NCI-H2196 (cell line): ENCODE results near the gene THBS1.

Experiments
- DNase-seq: peaks from one replicate; lab custom pipeline; 2025; ENCODE audit not compliant: unreplicated experiment; lab: John Stamatoyannopoulos, UW

The THBS1 gene

DNA sequence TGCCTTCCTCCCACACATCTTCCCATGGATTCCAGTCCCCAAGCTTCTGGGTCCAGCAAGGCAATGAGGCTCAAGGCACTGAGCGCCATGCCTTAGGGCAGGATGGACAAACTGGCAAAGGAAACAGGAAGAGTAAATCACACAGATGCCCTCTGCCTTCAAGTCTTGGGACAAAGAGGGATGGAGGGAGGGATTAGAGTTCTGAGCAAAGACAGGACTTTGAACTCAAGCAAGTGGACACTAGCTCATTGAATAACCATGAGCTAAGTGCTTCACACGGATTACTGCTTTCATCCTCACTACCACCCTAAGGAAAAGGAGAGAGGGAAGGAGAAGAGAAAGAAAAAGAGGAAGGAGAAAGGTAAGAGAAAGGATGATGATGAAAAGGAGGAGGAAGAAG is 7.6 kb upstream of the THBS1 start:
- no peak for DNase-seq

DNA sequence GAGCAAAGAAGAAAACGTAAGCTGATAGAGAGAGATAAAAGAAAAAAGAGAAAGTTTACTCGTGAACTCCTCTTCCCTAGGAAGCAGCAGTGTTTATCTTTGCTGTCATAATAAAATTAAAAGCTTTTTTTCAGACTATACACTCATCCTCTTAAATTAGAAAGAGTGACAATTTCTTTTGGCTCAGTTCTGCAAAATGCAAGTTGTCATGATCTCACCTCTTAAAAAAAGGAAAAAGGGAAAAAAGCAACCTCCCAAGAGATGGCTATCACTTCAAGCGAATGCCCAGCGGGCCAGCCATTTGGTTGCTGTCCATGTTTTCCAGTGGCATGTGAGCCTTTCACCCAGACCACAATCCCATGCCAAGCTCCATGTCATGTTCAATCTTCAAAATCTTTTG is 7.0 kb upstream of the THBS1 start:
- no peak for DNase-seq

DNA sequence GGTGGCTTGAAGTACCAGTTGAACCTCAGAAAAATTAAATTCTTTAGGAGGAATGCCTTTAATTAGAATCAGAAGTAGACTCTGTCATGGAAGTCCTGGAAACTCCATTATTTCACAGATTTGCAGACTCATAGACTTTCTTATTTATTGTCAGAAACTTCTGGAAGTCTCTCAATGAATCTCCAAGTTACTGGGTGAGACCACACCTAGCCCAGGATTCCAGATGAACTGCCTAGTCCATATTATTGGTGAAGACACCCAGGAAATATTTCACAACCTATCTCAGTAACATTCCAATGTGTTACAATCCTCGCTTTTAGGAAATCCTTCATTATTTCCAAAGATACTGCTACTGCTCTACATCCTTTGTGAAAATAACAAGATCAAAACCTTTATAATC is 6.5 kb upstream of the THBS1 start:
- no peak for DNase-seq

DNA sequence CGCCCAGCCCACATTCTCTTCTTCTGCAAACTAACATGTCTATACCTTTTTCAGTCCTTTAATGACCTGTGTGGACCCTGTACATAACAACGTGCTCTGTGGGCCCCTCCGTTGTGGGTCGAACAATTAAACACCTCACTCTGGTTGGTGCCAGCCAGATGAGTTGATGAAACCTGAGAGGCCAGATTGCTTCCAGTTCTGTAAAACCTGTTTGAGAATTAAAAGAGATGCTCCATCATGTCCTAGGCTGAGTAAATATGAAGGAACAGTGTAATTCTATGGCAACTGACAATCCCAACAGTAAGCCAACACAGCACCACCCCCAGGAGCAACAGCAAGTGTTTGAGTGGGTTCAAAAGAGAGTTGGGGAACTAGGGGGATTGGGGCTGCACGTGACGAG is 5.7 kb upstream of the THBS1 start:
- DNase-seq = no peak

DNA sequence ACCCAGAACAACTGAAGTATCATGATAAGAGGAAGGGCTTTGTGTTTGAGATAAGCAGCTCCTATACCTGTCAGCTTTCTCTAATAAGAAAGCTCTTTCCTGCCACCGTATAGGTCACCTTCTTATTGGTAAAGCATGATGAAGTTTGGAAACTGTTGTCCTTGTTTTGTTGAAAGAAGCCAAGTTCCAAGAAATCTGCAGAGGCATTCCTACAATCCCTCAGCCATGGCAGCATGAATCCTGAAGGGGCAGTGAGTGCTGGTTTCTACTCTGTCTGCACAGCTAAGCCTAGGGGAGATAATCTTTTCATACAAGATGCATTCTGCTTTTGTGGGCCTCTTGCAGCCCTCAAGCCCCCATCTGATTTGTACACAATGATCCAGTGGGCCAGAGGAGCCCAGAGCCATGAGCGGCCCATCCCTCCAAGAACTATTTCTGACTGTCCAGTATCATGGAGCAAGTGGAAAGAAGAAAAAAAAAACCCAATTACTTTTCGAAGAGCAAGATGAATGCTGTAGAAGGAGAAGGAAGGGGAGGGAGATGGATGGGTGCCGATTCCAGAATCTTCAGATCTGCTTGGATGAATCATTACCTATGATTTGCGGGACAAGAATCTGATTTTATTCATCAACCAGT is 1.9 kb upstream of the THBS1 start:
- DNase-seq = no peak

DNA sequence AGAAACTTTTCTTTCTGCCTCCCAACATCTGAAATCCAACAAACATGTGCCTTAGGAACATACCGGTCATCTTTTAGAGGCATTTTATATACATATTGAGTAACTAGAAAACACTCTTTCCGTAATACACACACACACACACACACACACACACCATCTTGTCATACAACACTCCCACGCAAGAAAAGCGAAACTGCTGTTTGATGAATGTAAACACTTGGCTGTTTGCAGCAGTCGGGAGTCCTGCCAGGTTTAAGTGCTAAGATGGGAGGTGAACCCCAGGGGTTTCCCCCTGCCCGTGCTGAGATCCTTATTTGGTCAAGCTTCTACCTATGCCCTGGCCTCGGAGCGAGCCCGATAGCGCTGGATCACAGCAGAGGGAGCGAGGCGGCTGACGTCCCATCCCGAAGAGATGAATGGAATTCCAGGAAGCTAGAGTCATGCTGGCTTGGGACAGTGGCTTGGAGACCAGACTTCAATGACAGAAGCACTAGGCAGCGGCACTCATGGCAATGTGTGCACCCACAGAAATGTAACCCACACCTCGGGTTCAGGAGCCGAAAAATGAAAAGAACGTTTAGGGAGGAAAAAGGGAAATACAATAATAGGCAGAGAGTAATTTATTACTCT is 1.3 kb upstream of the THBS1 start:
- peak; percentile 2 for DNase-seq

DNA sequence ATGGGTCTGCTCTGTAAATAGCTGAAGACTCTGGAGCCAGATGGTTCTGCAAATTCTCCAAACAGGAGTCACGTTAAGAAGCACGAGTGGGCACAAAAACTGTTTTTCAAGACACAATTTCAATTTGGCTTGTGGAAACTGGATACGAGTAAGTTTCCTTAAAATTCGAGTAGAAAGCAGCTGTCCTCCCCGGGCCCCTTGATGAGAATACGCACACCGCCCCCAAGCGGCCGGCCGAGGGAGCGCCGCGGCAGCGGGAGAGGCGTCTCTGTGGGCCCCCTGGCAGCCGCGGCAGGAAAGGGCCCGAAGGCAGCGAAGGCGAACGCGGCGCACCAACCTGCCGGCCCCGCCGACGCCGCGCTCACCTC is 778 bp upstream of the THBS1 start:
- peak; percentile 78 for DNase-seq

DNA sequence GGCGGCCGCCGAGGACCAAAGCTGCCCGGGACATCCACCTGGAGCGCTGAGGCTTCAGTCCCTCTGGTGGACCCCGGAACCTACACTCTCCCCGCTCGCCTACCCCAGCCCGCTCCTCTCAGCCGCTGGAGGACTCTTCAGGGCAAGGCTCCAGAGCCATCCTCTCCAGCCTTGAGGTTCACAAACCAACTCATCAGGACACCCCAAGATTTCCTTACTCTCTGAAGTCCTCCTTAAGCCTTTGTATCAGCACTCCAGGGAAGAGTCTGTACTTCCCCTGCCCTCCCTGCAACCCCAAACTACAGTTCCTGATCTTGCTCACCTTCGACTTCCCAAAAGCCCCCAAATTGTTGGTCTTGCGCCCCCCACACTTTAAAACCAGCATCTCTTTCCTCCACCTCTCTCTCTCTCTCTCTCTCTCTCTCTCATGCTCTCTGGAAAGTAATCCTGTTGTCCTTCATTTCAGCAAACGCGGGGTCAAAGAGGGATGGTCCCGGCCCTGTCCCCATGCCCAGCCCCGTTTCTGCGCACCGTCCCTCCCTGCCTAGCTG is 438 bp downstream of the THBS1 start:
- no peak for DNase-seq

DNA sequence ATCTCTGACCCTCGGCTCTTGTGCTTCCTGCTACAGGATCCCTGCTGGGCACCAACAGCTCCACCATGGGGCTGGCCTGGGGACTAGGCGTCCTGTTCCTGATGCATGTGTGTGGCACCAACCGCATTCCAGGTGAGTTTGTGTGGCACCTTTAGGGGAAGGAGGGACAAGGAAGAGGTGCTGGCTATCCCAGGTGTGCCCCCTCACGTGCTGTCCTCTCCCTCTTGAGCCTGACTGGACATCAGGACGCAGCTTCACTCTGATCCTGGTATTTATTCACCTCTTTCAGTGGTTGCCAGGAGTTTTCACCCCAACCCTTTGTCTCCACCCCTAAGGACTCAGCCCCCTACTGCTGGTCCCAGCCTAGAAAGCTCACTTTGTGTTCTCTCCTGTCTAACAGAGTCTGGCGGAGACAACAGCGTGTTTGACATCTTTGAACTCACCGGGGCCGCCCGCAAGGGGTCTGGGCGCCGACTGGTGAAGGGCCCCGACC is 960 bp downstream of the THBS1 start:
- DNase-seq = no peak

DNA sequence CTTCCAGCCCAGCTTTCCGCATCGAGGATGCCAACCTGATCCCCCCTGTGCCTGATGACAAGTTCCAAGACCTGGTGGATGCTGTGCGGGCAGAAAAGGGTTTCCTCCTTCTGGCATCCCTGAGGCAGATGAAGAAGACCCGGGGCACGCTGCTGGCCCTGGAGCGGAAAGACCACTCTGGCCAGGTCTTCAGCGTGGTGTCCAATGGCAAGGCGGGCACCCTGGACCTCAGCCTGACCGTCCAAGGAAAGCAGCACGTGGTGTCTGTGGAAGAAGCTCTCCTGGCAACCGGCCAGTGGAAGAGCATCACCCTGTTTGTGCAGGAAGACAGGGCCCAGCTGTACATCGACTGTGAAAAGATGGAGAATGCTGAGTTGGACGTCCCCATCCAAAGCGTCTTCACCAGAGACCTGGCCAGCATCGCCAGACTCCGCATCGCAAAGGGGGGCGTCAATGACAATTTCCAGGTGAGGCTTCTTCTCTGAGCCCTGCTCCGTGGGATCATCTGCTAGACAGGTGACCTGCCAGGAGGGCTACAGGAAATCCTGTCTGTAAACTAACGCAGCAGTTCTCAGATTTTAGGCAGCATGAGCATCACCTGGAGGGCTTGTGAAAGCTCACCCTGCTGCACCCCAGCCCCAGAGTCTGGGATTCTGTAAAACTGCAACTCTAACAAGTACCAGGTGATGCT is 1.6 kb downstream of the THBS1 start:
- DNase-seq = no peak

DNA sequence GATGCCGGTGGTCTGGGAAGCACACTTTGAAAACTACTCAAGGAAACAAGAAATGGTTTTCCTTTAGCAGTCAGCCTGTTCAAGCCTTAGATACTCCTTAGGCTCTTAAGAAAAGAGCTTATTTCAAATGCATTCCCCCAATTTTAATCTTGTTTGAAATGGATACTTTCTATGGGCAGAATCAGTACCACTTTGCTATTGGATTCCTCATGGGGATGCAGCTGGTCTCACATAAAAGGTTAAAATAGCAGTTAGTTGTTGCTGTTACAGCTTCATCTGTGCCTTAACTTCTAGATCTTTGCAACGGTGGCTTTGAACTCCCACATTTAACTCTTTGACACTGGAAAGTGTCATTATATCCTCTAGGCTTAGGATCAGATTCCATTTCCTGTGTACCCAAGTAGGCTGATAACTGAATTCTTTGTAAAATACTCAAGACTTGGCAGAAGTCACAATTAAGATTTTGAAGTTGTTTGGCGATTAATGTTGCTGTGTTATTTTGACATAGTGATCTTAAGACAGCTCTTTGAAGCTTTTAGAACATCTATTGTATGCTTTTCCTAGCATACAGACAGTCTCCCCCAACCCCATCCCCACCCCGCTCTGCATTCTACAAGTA is 2.2 kb downstream of the THBS1 start:
- DNase-seq = no peak

DNA sequence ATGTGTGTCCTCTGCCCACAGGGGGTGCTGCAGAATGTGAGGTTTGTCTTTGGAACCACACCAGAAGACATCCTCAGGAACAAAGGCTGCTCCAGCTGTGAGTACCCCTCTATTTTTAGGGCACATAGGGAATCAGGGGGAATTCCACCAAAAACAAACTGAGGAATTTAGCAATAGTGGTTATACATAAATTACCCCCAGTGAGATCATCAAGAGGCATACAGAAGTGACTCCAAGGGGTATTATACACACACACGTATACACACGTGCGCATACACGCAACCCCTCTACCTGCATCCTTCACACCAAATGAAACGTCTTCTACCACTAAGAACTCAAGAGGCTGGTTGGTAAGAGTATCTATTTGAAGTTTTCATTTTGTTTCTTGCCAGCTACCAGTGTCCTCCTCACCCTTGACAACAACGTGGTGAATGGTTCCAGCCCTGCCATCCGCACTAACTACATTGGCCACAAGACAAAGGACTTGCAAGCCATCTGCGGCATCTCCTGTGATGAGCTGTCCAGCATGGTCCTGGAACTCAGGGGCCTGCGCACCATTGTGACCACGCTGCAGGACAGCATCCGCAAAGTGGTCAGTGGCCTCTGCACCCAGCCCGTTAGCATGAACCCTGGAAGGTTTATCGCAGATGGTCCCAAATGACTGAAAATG is 2.9 kb downstream of the THBS1 start:
- DNase-seq = no peak

DNA sequence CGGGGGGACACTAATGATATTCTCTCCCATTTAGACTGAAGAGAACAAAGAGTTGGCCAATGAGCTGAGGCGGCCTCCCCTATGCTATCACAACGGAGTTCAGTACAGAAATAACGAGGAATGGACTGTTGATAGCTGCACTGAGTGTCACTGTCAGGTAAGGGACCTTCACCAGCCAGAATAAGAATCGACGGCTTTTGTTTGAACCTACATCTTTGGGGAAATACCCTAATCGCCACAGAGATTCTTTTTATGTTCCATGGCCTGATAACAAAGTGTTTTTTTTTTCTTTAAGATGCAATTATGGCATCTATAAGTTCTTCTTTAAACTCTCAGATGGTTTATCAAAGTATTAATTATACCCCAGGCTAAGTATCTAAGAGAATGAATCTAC is 3.4 kb downstream of the THBS1 start:
- DNase-seq = no peak

DNA sequence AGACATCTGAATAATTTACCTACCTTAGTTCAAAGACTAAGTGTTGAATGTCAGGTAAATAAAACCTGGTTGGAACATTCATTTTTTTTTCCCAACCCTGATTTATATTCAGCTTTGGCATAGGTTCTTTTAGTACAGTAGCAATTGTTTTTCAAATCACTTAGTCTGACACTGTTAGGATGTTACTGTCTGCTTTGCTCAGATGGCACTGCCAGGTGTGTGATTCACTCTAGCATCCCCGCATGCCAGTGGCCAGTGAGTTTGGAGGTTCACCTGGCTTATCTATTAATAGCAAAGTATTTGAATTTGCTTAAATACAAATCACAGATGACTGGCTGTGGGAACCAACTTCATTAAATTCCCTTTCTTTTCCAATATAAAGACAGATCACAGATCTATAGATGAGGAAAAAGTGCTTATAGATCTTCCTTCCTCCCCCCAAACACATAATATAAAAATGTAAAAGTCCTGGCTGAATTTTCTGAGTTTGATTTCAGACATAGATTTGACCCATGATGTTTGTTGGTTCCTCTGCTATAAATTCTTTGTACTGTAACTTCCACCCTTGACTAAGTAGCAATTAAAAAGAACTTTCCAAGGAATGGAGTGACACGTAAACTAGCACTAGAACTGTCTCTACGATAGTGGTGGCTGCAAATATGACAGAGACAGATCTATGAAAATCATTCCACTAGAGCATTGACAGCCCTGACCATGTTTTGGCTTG is 3.9 kb downstream of the THBS1 start:
- no peak for DNase-seq

DNA sequence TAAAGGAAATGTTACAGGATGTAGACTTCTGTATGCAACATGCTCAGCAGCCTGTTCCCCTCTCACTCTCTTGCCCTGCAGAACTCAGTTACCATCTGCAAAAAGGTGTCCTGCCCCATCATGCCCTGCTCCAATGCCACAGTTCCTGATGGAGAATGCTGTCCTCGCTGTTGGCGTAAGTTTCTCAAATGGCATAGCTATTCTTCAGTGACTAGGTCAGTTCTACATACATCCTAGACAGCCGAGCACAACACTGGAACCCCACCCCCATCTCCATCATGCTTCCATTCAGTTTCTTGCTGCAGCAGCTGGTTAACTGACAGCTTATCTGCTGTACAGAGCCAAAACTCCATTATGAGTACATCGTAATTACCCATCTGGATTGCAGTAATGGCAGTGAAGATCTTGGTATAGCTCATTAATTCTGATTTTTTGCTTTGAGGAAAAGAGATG is 4.5 kb downstream of the THBS1 start:
- DNase-seq = no peak

DNA sequence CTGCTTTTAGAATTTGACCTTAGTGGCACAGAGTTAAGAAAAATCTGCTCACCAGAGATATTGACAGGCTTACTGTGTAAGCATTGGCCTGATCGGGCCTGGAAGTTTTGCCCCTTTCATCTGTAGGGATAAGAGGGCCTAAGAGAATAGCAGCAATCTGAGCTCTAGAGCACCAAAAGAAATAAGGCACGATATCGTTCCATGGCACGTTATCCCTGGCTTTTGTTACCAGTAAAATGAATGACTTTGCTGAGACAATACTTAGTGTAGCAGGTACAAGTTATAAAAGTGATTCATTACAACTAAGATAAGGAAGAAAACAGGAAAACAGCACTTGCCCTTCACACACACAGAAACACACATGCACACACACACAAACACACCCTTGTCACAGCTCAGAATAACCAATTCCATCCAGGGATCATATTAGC is 5.0 kb downstream of the THBS1 start:
- DNase-seq = no peak

DNA sequence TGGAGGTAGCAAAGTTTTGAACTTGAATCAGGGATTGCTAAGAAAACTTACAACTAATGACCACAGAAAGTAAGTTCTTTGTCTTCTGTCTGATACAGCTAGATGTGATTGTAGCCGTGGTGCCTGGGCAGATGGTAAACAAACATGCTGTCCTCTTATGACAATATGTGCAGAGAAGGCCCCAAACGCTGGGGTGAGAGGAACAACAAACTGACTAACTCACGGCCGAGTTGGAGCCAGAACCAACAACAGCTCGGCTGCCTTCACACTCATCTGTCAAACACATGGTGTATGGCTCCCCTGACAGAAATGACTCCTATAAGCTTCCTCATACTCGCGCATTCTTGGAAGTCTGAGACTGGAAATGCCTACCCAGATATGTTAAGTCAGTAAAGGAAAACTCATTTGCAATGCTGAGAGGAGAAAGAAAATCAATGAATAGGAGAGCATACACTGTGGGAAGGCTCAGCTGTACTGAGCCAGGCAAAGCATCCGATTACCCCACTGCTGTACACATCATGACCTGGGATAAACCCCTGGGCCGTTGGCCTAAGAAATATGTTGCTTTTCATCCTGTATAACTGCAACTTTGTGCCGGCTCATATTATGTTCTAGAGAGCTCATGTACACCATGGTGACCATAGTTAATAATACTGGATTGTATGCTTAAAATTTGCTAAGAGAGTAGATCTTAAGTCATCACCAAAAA is 5.7 kb downstream of the THBS1 start:
- no peak for DNase-seq

DNA sequence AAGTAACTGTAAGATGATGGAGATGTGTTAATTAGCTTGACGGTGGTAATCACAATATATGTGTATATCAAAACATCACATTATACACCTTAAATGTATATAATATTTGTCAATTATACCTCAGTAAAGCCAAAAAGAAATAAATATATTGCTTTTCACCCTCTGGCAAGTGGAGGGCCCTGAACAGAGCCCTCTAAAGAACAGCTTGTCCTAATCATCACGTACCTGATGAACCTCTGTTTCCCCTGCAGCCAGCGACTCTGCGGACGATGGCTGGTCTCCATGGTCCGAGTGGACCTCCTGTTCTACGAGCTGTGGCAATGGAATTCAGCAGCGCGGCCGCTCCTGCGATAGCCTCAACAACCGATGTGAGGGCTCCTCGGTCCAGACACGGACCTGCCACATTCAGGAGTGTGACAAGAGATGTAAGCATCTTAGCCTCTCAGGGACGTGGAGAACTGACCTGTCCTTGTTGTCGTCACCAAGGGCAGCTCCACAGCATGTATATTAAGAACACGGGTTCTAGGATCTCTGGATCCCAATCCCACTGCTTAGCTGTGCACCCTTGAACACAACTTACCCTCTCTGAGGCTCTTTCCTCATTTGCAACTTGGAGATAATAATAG is 6.3 kb downstream of the THBS1 start:
- DNase-seq = no peak
